WTC11 (cell line): Measurements from ENCODE around the gene SCARB2. TPM values are rescaled to one million over a fixed set of nuclear protein-coding genes. Genes with fewer than 3 reads are reported as not detected.

Experiments used
- ATAC-seq: fragments of 200-7000 bp; cut with Tn5 transposase; 2 replicates; pipeline ENCODE4 v1.10.0; 2021; ENCODE audit warnings: mild to moderate bottlenecking, moderate library complexity
- CTCF ChIA-PET: fragments of 300-600 bp; sonication (Branson Sonifier 250); formaldehyde crosslinking; loops from one replicate; lab custom pipeline; 2021; ENCODE audit warnings: antibody characterized with exemption; lab: Charles Lee
- POLR2A ChIA-PET: fragments of 350-600 bp; sonication (Branson Sonifier 250); formaldehyde crosslinking; loops from one replicate; lab custom pipeline; 2021; ENCODE audit warnings: antibody characterized with exemption; lab: Charles Lee
- DNase-seq: peaks from one replicate; pipeline ENCODE4 v3.0.0; 2021; ENCODE audit warnings: low spot score
- H3K27ac Mint-ChIP-seq: 2 replicates; pipeline ENCODE4 v1.8.0; 2021; ENCODE audit warnings: mixed read lengths
- H3K27me3 Mint-ChIP-seq: 2 replicates; pipeline ENCODE4 v1.8.0; 2021; ENCODE audit warnings: low read depth, mild to moderate bottlenecking, moderate library complexity, mixed read lengths
- H3K36me3 Mint-ChIP-seq: 2 replicates; pipeline ENCODE4 v1.8.0; 2021; ENCODE audit warnings: mixed read lengths
- H3K4me1 Mint-ChIP-seq: 2 replicates; pipeline ENCODE4 v1.8.0; 2022; ENCODE audit warnings: mixed read lengths
- H3K4me3 Mint-ChIP-seq: 2 replicates; pipeline ENCODE4 v1.8.0; 2021; ENCODE audit warnings: mild to moderate bottlenecking, moderate library complexity, mixed read lengths
- H3K9me3 Mint-ChIP-seq: 2 replicates; pipeline ENCODE4 v1.8.0; 2021; ENCODE audit warnings: mixed read lengths
- AFF4 ChIP-seq: sonication (generic); formaldehyde crosslinking; IDR thresholded peaks from 2 replicates; pipeline ENCODE4 v1.8.1; 2023; ENCODE audit warnings: mild to moderate bottlenecking, missing genetic modification reagents, borderline replicate concordance
- CBFB ChIP-seq: sonication (generic); formaldehyde crosslinking; IDR thresholded peaks from 2 replicates; pipeline ENCODE4 v1.8.1; 2022; ENCODE audit warnings: mild to moderate bottlenecking, low read depth, missing genetic modification reagents
- CREM ChIP-seq: sonication (generic); formaldehyde crosslinking; IDR thresholded peaks from 2 replicates; pipeline ENCODE4 v1.8.1; 2022; ENCODE audit warnings: mild to moderate bottlenecking, missing genetic modification reagents, moderate library complexity
- E2F1 ChIP-seq: sonication (generic); formaldehyde crosslinking; IDR thresholded peaks from 2 replicates; pipeline ENCODE4 v1.8.0; 2022; ENCODE audit warnings: mild to moderate bottlenecking, missing genetic modification reagents
- ESRRA ChIP-seq: sonication (generic); formaldehyde crosslinking; IDR thresholded peaks from 2 replicates; pipeline ENCODE4 v1.8.1; 2022; ENCODE audit warnings: mild to moderate bottlenecking, missing genetic modification reagents, borderline replicate concordance
- FOXP1 ChIP-seq: sonication (generic); formaldehyde crosslinking; IDR thresholded peaks from 2 replicates; pipeline ENCODE4 v1.8.0; 2022; ENCODE audit warnings: missing genetic modification reagents, mild to moderate bottlenecking, moderate library complexity, borderline replicate concordance
- GTF2I ChIP-seq: fragments of 250-450 bp; sonication (Bioruptor Pico); conservative IDR thresholded peaks from 2 replicates; pipeline ENCODE4 v1.4.0; 2021; ENCODE audit warnings: mild to moderate bottlenecking
- HMGXB4 ChIP-seq: sonication (generic); formaldehyde crosslinking; IDR thresholded peaks from 2 replicates; pipeline ENCODE4 v1.8.1; 2023; ENCODE audit warnings: mild to moderate bottlenecking, moderate library complexity, missing genetic modification reagents
- MAX ChIP-seq: sonication (generic); formaldehyde crosslinking; IDR thresholded peaks from 2 replicates; pipeline ENCODE4 v1.8.0; 2022; ENCODE audit warnings: mild to moderate bottlenecking, missing genetic modification reagents
- NFE2L1 ChIP-seq: sonication (generic); formaldehyde crosslinking; IDR thresholded peaks from 2 replicates; pipeline ENCODE4 v1.8.1; 2023; ENCODE audit warnings: missing genetic modification reagents
- NR1H2 ChIP-seq: sonication (generic); formaldehyde crosslinking; IDR thresholded peaks from 2 replicates; pipeline ENCODE4 v1.9.0; 2021; ENCODE audit warnings: mild to moderate bottlenecking, moderate library complexity, missing genetic modification reagents
- NR2C2 ChIP-seq: sonication (generic); formaldehyde crosslinking; IDR thresholded peaks from 2 replicates; pipeline ENCODE4 v1.8.0; 2022; ENCODE audit warnings: mild to moderate bottlenecking, missing genetic modification reagents
- OVOL2 ChIP-seq: fragments of 250-450 bp; sonication (Bioruptor Pico); IDR thresholded peaks from 2 replicates; pipeline ENCODE4 v1.9.0; 2021; ENCODE audit warnings: mild to moderate bottlenecking, borderline replicate concordance
- TP53 ChIP-seq: sonication (generic); formaldehyde crosslinking; IDR thresholded peaks from 2 replicates; pipeline ENCODE4 v1.8.1; 2023; ENCODE audit warnings: mild to moderate bottlenecking, missing genetic modification reagents
- USF2 ChIP-seq: sonication (generic); formaldehyde crosslinking; IDR thresholded peaks from 2 replicates; pipeline ENCODE4 v1.8.1; 2023; ENCODE audit warnings: mild to moderate bottlenecking, missing genetic modification reagents, moderate library complexity
- ZNF121 ChIP-seq: sonication (generic); formaldehyde crosslinking; IDR thresholded peaks from 2 replicates; pipeline ENCODE4 v1.8.0; 2023; ENCODE audit warnings: missing genetic modification reagents
- ZNF219 ChIP-seq: sonication (generic); formaldehyde crosslinking; IDR thresholded peaks from 2 replicates; pipeline ENCODE4 v1.8.0; 2023; ENCODE audit warnings: missing genetic modification reagents, mild to moderate bottlenecking, borderline replicate concordance
- ZNF671 ChIP-seq: fragments of 250-450 bp; sonication (Bioruptor Pico); IDR thresholded peaks from 2 replicates; pipeline ENCODE4 v1.8.0; 2021; ENCODE audit warnings: mild to moderate bottlenecking
- ZSCAN18 ChIP-seq: fragments of 250-450 bp; sonication (Bioruptor Pico); IDR thresholded peaks from 2 replicates; pipeline ENCODE4 v2.1.2; 2022; ENCODE audit warnings: mild to moderate bottlenecking, moderate library complexity
- total RNA-seq: library from RNA; stranded (reverse); gene quantifications from 3 replicates; pipeline ENCODE4 v1.2.3, GENCODE V29; 2021

The SCARB2 gene
- total RNA-seq, 1 experiment from 2014 or later = 38.0 TPM

- TF ChIP-seq HMGXB4 (no peak), E2F1 (CRISPR knock-in tag) (no peak)
- TF ChIP-seq, all 79 proteins: peak for 0
These were observed 7.2 kb downstream of the SCARB2 start (continued) for GRCh38 chr4:76206222-76206942.

GRCh38 chr4:76205476-76205875 is 8.1 kb downstream of the SCARB2 start:
- H3K27ac Mint-ChIP-seq = no peak overlapping the region

GRCh38 chr4:76204936-76205335 is 8.7 kb downstream of the SCARB2 start:
- CTCF ChIA-PET = no interaction called here
- POLR2A ChIA-PET = no interaction called here
- H3K9me3 Mint-ChIP-seq = no peaks in the 10 kb centered on the region

More at GRCh38 chr4:76205476-76205875, 8.1 kb downstream of the SCARB2 start:
- CTCF ChIA-PET = no interaction called here
- POLR2A ChIA-PET = no interaction called here
- H3K36me3 Mint-ChIP-seq = no peaks in the 10 kb centered on the region
- TF ChIP-seq ZSCAN18 (CRISPR knock-in tag) = no peak
- no peak for TF ChIP-seq AFF4 (CRISPR knock-in tag)
- no peak for TF ChIP-seq CREM (CRISPR knock-in tag)
- TF ChIP-seq OVOL2 = no peak
- TF ChIP-seq NR2C2 (CRISPR knock-in tag) = no peak
- no peak for TF ChIP-seq ZNF219 (CRISPR knock-in tag)
- no peak for TF ChIP-seq CBFB (CRISPR knock-in tag)
- TF ChIP-seq FOXP1 (CRISPR knock-in tag) = no peak
- no peak for TF ChIP-seq ZNF671 (CRISPR knock-in tag)
- no peak for TF ChIP-seq NR1H2 (CRISPR knock-in tag)
- TF ChIP-seq GTF2I = no peak
- TF ChIP-seq TP53 (CRISPR knock-in tag) = no peak
- TF ChIP-seq NFE2L1 (CRISPR knock-in tag) = no peak
- H3K4me3 Mint-ChIP-seq = no peak overlapping the region
- H3K4me1 Mint-ChIP-seq = peaks cover 11% of the 10 kb centered on the region
- H3K9me3 Mint-ChIP-seq = no peaks in the 10 kb centered on the region
- H3K27me3 Mint-ChIP-seq = no peaks in the 10 kb centered on the region
- no peak for ATAC-seq
- no peak for DNase-seq

More at GRCh38 chr4:76204936-76205335, 8.7 kb downstream of the SCARB2 start:
- H3K4me1 Mint-ChIP-seq = peaks cover 13% of the 10 kb centered on the region
- H3K4me3 Mint-ChIP-seq = no peak overlapping the region
- H3K36me3 Mint-ChIP-seq = no peaks in the 10 kb centered on the region
- ATAC-seq (no peak), DNase-seq (no peak)
- no peaks in the 10 kb centered on the region for H3K27me3 Mint-ChIP-seq
- TF ChIP-seq NR1H2 (CRISPR knock-in tag) (no peak), ESRRA (CRISPR knock-in tag) (no peak), E2F1 (CRISPR knock-in tag) (no peak), ZNF121 (CRISPR knock-in tag) (peak; percentile 54; the same call in 1 of the 2 replicates), USF2 (CRISPR knock-in tag) (no peak), TP53 (CRISPR knock-in tag) (no peak), MAX (CRISPR knock-in tag) (no peak), CBFB (CRISPR knock-in tag) (no peak)
- peak overlapping the region; percentile 54; the same call in 1 of the 2 replicates for H3K27ac Mint-ChIP-seq
